GM19240 (cell line): ENCODE measurements around the gene KLHL8.

Source experiments
- DNase-seq: peaks from one replicate; pipeline ENCODE4 v3.0.0; 2011; ENCODE audit warnings: low spot score; ENCODE audit not compliant: insufficient read length

The KLHL8 gene

DNA sequence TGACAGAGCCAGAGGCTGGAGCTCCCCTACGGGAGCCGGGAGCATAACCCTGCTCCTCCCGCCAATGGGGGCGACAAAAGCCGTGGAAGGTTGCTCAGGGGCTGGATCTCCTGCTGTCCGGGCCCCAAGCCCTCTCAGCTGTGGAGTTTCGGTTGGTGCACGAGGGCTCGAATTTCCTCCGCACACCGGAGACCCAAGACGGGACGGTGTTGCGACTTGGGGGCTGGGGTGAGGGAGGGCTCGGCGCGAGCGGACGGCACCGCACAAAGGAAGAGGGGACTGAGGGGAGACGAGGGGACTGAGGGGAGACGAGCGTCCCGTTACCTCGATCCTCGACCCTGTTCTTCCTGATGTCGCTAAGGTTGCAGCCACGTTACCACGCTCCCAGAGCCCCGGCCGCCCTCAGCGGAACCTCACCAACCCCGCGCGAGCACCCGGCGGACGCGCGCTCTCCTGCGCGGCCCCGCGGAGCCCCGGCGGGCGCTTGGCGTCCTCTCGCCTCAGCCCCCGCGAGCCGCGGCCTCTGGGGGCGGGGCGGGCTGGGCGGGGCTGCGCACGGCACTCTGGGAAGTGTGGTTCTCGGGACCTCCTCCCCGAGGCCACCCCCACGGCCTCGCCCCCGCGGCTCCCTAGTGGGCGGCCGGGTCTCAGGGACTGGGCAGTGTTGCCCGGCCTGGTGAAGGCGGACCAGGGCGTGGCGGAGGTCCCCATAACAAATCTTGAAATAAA lies at the start of gene KLHL8:
KLHL8 (minus strand) TSS at position 525 of the 729 bp plus-strand sequence. CDS start 25,079 bp downstream, outside the sequence.
- peak; percentile 73 for DNase-seq

DNA sequence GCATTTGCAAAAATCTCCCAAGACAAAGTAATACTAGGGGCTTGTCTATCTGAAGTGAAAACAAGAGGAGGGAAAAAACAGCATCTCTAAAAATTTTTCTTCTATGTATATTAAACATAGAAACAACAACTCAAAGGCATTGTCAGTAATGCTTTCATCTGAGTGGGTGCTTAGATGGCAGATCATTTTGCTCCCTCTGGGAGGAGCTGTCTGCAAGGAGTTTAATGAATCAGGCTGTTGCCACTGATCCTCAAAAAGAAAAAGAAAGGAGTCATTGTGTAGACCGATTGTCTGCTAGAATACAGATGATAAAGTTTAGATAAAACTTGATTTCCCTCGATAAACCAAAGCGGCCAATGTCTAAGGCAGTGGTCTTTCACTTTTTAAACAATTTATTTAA lies 49.7 kb upstream of the KLHL8 start:
- DNase-seq = no peak

DNA sequence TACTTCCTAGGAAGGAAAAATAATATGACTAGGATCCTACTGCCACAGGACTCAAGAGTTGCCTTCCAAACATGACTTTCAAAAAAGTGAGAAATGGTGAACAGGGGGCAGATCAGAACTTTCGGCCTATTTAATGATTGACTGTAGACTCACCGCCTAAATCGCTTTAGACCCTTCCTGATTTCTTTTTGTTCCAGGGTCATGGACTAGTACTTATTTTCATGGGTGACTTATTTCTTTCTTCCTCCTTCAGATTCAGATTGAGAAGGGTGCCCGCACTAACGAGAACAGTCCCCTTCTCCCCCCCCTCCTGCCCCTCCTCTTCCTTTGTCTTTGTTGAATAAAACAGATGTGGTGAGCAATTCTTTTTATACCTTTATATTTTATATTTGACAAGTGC lies 48.0 kb upstream of the KLHL8 start:
- no peak for DNase-seq

DNA sequence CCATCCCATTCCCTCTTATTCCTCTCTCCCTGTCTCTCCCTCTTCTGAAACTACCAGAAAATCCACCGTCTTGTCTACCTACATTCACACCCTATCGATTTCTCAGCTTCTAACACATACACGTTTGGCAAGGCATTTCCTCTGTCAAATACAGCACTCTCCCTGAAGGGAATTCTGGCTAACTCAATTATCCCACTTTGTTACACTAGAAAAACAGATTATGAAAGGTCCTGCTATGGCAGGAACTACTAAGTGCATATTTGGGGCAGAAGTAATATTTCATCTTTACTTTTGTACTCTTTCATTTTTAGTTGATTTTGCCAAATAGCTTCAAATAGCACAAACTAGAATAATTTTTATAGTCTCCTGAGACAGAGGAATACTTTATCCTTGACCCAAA lies 46.6 kb upstream of the KLHL8 start:
- DNase-seq = no peak

DNA sequence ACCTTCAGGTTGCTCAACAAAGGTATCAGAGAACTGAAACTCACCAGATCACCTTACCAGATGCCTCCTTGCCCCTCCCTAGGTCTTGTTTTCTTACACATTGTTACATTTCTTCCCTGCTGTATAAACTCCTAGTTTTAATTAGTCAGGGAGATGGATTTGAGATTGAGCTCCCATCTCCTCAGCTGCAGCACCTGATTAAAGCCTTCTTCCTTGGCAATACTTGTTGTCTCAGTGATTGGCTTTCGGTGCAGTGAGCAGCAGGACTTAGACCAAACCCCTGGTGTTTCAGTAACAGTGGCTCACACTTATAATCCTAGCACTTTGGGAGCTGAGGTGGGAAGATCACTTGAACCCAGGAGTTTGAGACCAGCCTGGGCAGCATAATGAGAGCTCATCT lies 42.5 kb upstream of the KLHL8 start:
- DNase-seq = no peak

DNA sequence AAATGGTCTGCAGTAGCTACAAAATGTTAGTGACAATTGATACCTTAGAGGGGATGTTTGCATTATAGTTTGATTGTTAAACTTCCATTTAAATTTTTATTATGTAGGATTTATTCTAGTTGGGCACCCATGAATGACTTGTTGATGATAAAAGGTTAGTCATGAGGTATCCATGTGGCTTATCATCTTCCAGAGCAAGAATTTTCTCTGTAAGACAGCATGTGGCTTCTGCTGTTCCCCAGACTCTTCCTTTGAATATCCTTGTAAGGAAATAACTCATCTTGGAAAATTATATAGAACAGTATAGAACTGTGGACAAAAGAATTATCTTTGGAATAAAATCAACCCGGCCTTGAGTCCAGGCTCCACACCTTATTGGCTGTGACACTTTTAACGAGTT lies 40.1 kb upstream of the KLHL8 start:
- no peak for DNase-seq

DNA sequence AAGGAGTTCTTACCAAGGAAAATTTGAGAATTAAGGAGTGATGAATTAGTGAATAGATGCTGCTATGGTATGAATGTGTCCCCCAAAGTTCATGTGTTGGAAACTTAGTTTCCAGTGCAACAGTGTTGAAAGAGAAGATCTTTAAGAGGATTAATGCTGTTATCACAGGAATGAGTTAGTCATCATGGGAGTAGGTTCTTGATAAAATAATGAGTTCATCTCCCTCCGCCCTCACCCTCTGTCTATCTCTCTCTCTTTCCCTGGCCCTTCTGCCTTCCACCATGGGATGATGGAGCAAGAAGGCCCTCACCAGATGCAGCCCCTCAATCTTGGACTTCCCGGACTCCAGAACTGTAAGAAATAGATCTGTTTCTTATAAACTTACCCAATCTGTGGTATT lies 38.3 kb upstream of the KLHL8 start:
- DNase-seq = no peak

DNA sequence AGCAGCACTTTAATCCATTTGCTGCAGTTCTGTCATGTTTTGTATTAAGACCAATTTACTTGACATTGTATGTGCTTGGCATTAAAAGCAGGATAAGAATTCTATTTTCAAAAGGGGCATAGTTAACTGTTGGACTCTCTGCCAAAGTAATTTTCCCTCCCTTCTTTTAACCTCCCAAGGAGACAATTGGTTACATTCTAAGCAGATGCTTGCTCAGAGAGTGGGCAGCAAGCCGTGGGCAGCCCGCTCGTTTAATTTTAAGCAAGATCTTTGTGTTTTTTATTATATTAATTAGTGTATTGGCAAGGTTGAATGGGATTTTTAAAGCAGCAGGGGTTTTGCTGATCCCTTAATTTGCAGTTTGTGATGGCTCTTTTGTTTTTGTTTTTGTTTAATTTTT lies 37.1 kb upstream of the KLHL8 start:
- DNase-seq = no peak

DNA sequence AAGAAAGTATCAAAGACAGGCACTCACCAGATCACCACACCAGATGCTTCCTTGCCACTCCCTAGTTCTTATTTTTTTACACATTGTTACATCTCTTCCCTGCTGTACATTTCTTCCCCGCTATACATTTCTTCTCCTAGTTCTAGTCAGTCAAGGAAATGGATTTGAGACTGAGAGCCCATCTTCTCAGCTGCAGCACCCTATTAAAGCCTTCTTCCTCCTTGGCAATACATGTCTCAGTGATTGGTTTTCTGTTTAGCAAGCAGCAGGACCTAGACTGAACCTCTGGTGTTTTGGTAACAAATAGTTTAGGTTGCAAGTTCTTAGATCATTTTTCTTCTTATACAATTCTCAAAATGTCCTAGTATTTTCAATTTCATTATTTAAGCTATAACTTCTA lies 35.3 kb upstream of the KLHL8 start:
- no peak for DNase-seq

DNA sequence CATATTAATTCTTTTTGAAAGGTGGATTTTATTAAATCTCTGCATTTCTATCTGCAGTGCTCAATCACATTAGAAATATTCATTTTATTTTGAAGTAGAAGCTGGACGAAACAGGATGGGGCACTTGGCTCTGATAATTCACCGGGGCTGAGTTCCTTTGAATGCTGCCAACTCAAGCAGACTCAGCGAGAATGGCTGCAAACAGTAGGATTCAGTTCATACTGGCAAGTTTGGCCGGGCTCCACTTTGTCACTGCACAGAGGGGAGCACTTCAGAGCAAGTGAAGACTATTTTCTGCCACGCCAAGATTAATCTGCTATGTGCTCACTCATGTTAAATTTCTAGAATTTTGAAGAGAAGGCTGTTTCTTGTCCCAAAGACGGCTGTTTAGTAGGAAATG lies 30.7 kb upstream of the KLHL8 start:
- DNase-seq = no peak

DNA sequence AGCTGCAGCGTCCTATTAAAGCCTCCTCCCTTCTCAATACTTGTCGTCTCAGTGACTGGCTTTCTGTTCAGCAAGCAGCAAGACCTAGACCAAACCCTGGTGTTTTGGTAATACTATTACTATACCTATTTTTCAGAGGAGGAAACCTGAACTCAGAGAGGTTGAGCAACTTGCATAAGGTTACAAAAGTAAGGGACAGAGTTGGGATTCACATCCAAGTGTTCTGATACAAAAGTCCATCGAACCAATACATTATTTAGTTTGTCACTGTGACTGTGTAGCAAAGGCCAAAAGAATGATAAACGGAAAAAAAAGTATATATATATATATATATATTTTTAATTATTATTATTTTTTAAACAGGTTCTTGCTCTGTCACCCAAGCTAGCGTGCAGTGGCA lies 29.9 kb upstream of the KLHL8 start:
- DNase-seq = no peak

DNA sequence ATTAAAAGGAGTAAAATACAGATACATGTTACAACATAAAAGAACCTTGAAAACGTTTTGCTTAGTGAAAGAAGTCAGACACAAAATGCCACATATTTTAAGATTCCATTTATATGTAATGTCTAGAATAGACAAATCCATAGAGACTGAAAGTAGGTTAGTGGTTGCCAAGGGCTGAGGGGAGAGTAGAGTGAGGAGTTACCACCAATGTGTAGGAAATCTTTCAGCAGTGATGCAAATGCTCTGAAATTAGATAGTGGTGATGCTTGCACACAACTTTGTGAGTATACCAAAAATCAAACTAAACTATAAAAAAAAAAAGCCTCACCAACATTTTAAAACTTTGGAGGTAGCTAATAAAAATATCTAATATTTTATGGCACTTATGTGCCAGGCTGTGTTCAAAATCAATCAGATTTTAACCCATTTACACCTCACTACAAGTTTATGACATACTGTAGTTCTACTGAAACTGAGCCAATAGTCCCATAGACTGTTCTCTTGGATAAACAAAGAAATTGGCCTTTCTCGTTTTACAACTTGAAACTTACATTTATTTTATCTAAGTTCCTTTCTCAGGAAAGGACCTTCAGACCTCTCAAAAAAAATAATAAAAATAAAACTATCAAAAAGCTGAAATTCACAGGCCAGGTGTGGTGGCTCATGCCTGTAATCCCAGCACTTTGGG lies 29.1 kb upstream of the KLHL8 start:
- DNase-seq = no peak

DNA sequence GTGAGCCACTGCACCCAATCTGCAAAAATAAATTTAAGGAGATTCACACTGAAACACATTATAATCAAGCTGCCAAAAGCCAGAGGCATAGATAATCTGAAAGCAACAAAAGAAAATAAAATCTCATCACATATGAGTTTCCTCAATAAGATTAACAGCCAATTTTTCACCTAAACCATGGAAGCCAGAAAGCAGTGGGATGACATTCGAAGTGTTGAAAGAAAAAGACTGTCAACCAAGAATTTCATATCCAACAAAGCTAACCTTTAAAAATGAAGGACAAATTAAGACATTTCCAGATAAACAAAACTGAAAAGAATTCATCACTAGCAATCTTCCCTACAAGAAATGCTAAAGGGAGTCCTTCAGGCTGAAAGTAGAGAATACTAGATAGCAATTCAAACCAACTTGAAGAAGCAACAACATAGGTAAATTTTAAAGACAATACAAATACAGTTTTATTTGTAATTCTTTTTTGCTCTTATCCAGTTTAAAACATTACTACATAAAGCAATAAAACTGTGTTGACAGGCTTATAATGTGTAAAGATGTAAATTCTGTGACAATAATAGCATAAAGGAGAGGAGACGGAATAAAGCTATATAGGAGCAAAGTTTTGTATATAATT lies 23.1 kb upstream of the KLHL8 start:
- DNase-seq = no peak

DNA sequence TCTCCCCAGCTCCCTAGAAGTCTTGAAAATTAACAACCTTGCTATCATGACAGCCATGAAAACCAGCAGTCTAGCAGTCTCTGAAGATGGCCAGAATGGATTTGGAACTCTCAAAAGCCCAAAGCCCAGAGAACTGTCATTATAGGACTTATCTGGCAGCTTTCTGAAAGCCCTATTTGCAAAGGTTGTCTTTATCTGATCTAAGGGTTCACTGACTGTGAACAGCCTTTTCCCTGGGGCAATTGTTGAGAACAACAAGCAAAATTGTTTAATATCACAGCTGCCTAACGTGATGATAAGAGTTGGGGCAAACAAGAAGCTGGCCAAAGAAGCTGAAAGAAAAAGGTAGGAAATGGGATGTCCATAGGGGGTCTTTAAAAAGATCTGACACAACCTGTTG lies 20.9 kb upstream of the KLHL8 start:
- DNase-seq = no peak

DNA sequence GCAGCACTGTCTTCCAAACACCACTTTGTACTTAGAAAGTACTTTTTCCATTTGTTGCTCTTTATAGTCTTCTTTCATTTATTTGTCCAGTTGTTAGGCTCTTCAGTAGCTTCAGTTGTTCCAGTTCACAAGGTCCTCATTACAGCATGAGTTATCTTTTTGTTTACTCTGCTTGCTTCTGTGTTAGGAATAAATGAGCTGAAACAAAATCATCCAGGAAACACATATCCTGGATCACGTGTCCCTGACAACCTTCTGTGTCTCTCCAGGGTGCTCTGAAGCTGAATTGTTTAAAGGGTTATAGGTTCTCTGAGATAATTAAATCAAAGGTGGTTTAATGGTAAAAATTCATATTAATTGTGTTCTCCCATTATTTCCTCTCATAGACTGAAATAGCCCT lies 19.9 kb upstream of the KLHL8 start:
- no peak for DNase-seq

DNA sequence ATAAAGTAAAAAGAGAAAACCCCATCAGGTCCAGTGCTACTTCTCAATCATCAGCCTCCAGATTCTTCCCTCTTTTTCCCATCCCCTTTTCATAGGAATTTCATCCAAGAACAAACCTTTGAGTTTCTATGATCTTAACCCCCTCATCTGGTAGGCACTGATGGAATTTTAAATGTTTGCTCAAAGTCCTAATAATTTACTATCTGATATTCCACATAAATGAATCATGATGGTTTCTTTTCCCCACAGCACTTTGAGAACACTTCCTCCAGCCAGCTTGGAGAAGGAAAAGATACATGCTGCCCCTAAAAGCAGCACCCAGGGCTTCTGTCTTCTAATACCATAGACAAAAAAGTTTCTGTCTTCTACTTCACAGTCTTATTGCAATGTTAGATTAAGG lies 19.4 kb upstream of the KLHL8 start:
- no peak for DNase-seq

DNA sequence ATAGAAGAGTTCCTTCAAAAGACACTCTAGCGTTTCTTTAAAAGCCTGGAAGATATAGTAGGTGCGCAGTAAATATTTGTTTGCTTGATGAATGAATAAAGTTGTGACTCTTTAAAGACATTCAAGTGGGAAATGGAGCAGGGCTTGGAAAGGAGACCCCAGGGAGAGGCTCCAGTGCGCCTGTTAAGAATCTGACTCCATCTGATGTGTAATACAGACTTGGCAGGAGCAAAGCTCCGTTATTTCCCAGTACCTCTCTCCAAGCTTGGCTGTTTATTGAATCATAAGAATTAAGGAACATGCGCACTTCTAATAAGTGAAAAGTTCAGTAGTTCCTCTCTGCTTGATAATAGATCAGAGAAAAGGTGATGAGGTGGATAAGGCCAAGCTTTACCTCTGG lies 18.8 kb upstream of the KLHL8 start:
- DNase-seq = no peak

DNA sequence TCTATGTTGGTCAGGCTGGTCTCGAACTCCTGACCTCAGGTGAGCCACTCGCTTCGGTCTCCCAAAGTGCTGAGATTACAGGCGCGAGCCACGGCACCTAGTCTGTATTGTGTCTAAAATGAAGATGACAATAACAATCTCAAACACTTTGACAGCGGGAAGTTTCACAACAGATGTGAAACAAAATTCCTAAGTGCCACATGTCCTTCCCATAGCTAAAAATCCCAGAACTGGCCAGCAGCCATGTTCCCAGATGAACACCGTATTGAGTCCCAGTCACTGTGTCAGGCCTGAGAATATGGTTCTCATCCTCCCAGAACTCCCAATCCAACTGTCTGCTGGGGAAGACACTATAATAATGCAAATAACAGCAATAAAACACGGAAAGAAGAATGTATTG lies 16.4 kb upstream of the KLHL8 start:
- DNase-seq = no peak

DNA sequence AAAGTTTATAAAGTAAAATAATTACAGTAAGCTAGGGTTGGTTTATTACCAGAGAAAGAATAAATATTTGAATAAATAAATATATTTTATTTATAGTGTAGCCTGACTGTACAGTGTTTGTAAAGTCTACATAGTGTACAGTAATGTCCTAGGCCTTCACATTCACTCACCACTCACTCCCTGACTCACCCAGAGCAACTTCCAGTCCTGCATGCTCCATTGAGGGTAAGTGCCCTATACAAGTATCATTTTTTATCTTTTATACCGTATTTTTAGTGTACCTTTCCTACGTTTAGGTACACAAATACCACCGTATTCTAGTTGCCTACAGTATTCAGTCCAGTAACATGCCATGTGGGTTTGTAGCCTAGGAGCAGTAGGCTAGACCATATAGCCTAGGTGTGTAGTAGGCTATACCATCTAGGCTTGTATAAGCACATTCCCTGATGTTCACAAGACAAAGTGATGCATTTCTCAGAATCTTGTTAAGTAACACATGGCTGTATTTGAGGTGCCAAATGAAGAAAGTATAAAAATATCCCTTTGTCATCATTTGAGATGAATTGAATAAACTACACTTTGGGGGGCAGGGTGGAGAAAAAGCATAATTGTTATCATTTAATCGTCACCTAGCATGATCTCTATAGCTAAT lies 14.7 kb upstream of the KLHL8 start:
- no peak for DNase-seq

DNA sequence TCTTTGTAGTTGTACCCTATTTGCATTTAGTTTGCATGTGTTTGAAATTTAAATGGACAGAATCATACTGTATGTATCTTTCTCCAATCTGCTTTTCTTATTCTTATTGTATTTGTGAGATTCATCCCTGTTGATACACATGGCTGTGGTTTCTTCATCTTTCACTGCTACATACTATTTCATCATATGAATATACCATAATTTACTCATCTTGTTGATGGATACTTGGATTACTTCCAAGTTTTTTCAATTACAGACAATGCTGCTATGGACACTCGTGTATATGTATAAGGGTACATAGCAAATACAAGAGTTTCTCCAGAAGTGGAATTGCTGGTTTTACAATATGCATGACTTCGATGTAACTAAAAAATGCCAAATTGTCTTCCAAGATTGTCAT lies 11.8 kb upstream of the KLHL8 start:
- no peak for DNase-seq

DNA sequence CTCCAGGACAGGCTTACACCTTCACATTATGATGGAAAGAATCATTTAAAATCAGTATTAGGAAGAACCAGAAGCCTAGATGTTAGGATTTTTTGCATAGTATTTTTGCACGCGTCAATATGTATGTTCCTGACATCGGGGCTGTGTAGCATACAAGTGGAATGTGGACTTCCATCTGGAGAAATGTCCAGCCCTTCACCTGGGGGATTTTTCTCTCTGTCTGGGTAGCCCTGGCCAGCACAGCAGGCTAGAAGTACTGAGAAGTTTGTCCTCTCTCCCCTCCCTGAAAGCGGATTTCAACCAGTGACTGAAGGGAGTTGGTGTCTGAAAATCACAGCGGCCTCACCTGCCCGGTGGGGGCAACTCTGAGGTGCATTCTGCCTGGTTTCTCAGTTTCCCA lies 10.4 kb upstream of the KLHL8 start:
- no peak for DNase-seq

DNA sequence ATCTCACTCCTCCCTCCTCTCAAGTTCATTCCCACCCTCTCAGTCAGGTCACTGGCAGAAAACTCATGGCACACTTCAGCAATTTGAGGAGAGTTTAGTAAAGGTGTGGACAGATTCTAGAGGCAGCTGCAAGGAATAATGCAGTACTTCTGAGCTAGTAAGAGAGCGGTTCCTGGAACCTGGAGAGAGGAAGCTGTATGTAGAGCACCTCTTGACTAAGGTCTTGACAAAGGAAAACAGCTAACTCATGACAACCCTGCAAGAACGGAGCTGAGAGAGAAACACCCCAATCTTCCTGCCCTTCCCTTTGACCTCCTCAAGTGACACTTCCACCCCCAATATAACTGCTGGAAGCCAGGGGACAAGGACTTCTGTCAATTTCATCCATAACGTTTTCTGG lies 9.6 kb upstream of the KLHL8 start:
- no peak for DNase-seq
